Tibial artery (tissue), 4 donors: ENCODE data around the gene PCNT.

Experiments used
- DNase-seq, 2 donors: peaks; one replicate each; pipeline ENCODE4 v3.0.0-alpha.2; 2019
- H3K27ac ChIP-seq, 2 donors: fragments of 200-600 bp; sonication (generic) in 1 of 2; 1 replicate in 1 of 2; 2 replicates in 1 of 2; pipeline ENCODE4 v1.5.1; 2018 to 2019; ENCODE audit warnings: mild to moderate bottlenecking in 1 of 2
- H3K27me3 ChIP-seq, 2 donors: fragments of 200-600 bp; sonication (generic) in 1 of 2; one replicate each; pipeline versions ENCODE4 v1.5.1 to v1.6.0; 2016 to 2019
- H3K36me3 ChIP-seq, 3 donors: fragments of 200-600 bp; sonication (generic) in 2 of 3; one replicate each; pipeline ENCODE4 v1.5.1; 2016 to 2019; ENCODE audit warnings: mild to moderate bottlenecking in 2 of 3
- H3K4me1 ChIP-seq, 4 donors: fragments of 200-600 bp; sonication (generic) in 2 of 4; 1 replicate in 3 of 4; 2 replicates in 1 of 4; pipeline ENCODE4 v1.5.1; 2016 to 2019
- H3K4me3 ChIP-seq, 2 donors: fragments of 200-600 bp; sonication (generic) in 1 of 2; 1 replicate in 1 of 2; 2 replicates in 1 of 2; pipeline ENCODE4 v1.5.1; 2018 to 2019; ENCODE audit warnings: mild to moderate bottlenecking in 2 of 2
- H3K9me3 ChIP-seq, 3 donors: fragments of 200-600 bp; sonication (generic) in 1 of 3; one replicate each; pipeline ENCODE4 v1.5.1; 2016 to 2019
- intact Hi-C: fragments of 100-400 bp; cut with DNase I; formaldehyde crosslinking; loops from one replicate; pipeline ENCODE4 v1.15.0; 2023; ENCODE audit warnings: low total_unique reads
- TF ChIP-seq, protein P1 (sequence below), 2 experiments: fragments of 200-600 bp in 1 of 2; fragments of 450-650 bp in 1 of 2; IDR thresholded peaks; one replicate each; pipeline ENCODE4 v1.5.1; 2017 to 2019; ENCODE audit warnings: antibody characterized with exemption in 2 of 2, mild to moderate bottlenecking in 1 of 2, moderate library complexity in 1 of 2

The PCNT gene

DNA sequence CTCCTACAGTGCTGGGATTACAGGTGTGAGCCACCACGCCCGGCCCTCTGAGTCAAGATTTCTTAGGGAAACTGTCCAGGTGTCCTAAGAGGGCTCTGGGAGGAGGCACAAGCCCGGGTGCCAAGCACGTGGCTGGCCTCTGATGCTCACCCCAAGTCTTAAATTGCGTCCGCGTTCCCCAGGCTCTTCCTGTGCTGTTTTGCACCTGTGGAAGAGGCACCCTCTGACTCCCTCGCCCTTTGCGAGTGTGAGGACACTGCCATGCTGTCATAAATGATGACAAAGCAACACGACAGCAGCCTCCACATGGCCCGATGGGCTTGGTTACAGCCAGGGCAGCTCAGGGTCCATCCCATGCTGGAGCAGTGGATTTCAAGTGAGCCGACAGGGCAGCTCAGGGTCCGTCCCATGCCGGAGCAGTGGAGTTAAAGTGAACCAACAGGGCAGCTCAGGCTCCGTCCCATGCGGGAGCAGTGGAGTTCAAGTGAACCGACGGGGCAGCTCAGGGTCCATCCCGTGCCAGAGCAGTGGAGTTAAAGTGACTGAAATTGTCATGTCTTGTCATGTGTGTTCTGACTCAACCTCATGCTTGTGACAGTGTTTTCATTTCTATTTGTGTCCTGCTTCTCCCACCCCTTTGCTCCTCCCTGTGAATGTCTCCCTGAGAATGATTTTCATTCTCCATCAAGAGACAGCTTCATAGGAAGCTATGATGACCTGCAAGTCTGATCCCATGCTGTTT is 33.9 kb downstream of the PCNT start:
- H3K9me3 ChIP-seq = no peaks in the 10 kb centered on the region
- no peak overlapping the region for H3K4me3 ChIP-seq
- peaks cover 62 to 97% (median 85%) of the 10 kb centered on the region in 3 donors for H3K36me3 ChIP-seq
- DNase-seq = no peak
- no peaks in the 10 kb centered on the region for H3K4me1 ChIP-seq
- H3K27ac ChIP-seq = no peak overlapping the region
- no peaks in the 10 kb centered on the region for H3K27me3 ChIP-seq
- intact Hi-C loops = no loop called here
- TF ChIP-seq, protein P1, sequence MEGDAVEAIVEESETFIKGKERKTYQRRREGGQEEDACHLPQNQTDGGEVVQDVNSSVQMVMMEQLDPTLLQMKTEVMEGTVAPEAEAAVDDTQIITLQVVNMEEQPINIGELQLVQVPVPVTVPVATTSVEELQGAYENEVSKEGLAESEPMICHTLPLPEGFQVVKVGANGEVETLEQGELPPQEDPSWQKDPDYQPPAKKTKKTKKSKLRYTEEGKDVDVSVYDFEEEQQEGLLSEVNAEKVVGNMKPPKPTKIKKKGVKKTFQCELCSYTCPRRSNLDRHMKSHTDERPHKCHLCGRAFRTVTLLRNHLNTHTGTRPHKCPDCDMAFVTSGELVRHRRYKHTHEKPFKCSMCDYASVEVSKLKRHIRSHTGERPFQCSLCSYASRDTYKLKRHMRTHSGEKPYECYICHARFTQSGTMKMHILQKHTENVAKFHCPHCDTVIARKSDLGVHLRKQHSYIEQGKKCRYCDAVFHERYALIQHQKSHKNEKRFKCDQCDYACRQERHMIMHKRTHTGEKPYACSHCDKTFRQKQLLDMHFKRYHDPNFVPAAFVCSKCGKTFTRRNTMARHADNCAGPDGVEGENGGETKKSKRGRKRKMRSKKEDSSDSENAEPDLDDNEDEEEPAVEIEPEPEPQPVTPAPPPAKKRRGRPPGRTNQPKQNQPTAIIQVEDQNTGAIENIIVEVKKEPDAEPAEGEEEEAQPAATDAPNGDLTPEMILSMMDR (IDR thresholded peaks at IDR 0.05) = no peak

DNA sequence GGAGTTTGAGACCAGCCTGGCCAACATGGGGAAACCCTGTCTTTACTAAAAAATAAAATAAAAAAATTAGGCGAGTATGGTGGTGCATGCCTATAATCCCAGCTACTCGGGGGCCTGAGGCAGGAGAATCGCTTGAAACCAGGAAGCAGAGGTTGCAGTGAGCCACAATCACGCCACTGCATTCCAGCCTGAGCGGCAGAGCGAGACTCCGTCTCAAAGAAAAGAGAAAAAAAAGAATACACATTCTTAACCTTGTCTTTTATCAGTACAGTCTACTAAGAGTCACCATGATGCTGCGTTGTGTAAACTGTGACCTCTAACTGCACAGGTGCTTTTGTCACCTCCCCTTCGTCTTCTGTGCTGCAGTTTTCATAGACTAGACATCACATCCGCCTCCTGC is 37.2 kb downstream of the PCNT start:
- Histone ChIP-seq H3K27me3 (no peaks in the 10 kb centered on the region), H3K27ac (no peak overlapping the region), H3K4me1 (no peaks in the 10 kb centered on the region), H3K9me3 (no peaks in the 10 kb centered on the region), H3K4me3 (no peak overlapping the region), H3K36me3 (peaks cover 45 to 97% (median 80%) of the 10 kb centered on the region in 3 donors)
- DNase-seq = no peak
- intact Hi-C loops = no loop called here
- TF ChIP-seq, protein P1 (IDR thresholded peaks at IDR 0.05) = no peak

DNA sequence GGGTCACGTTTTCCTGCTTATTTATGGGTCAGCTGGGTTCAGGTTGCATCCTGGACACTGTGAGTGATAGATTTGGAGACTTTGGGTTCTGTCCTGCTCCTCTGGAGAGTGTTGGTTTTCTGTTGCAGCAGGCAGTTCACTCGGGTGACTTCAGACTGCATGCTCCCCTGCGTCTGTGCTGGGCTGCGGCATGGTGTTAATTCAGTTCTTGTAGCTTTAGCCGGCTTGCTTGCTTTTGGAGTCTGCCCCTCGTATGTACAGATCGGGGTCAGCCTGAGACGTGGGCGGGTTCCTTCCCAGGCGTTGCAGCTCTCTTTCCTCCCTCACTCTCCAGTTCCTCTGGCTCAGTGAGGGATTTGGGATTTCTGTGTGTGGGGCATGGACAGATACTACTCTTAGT is 38.0 kb downstream of the PCNT start:
- no peaks in the 10 kb centered on the region for H3K9me3 ChIP-seq
- H3K36me3 ChIP-seq = peaks cover 46 to 97% (median 80%) of the 10 kb centered on the region in 3 donors
- TF ChIP-seq, protein P1 (IDR thresholded peaks at IDR 0.05) = no peak
- no peak overlapping the region for H3K4me3 ChIP-seq
- no peak for DNase-seq
- H3K27me3 ChIP-seq = no peaks in the 10 kb centered on the region
- intact Hi-C loops = no loop called here
- H3K4me1 ChIP-seq = no peaks in the 10 kb centered on the region
- no peak overlapping the region for H3K27ac ChIP-seq

DNA sequence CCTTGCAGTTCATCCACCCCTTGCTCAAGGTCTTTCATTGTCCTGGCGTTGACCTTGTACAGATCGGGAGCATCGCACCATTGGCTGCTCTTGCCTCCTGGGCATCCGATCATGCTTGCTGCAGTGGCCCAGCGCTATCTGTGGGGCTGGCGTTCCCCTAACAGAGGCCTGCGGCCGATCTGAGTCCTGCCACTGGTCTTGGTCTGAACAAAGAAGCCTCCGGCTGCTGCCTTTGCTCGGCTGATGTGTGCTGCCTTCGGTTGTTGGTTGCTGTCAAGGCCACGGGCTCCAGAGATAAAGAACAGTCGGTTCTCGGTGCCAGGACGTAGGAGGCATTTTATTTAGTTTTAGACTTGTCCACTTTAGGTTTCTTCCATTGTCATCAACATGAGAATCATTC is 39.0 kb downstream of the PCNT start:
- Histone ChIP-seq H3K9me3 (no peaks in the 10 kb centered on the region), H3K27me3 (no peaks in the 10 kb centered on the region), H3K27ac (no peak overlapping the region), H3K4me3 (no peak overlapping the region), H3K4me1 (no peaks in the 10 kb centered on the region), H3K36me3 (peaks cover 49 to 97% (median 71%) of the 10 kb centered on the region in 3 donors)
- DNase-seq = no peak
- TF ChIP-seq, protein P1 (IDR thresholded peaks at IDR 0.05) = no peak
- intact Hi-C loops = no loop called here

DNA sequence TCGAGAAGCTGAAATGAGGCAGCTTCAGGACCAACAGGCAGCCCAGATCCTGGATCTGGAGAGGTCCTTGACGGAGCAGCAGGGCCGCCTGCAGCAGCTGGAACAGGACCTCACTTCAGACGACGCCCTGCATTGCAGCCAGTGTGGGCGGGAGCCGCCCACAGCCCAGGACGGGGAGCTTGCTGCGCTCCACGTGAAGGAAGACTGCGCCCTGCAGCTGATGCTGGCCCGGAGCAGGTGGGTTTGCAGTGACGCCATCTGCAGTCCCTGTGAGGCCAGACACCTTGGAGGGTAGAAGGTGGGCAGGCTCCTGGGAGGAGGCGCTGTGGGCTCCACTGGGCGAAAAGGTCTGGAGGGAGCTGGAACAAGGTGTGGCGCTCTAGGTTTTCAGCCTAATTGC is 39.7 kb downstream of the PCNT start:
- H3K27me3 ChIP-seq = no peaks in the 10 kb centered on the region
- H3K36me3 ChIP-seq = peaks cover 47 to 97% (median 64%) of the 10 kb centered on the region in 3 donors
- TF ChIP-seq, protein P1 (IDR thresholded peaks at IDR 0.05) = no peak
- H3K9me3 ChIP-seq = no peaks in the 10 kb centered on the region
- no peak for DNase-seq
- H3K4me1 ChIP-seq = no peaks in the 10 kb centered on the region
- intact Hi-C loops = no loop called here
- no peak overlapping the region for H3K4me3 ChIP-seq
- no peak overlapping the region for H3K27ac ChIP-seq
